Ramos (cell line): ENCODE measurements around the gene RAD50.

ENCODE experiments used
- in situ Hi-C: fragments of 300-500 bp; cut with MboI; formaldehyde crosslinking; loops from one replicate; pipeline ENCODE4 v1.14.3; 2022; ENCODE audit warnings: low sequenced_read_pairs; ENCODE audit not compliant: unreplicated experiment

Gene RAD50

DNA sequence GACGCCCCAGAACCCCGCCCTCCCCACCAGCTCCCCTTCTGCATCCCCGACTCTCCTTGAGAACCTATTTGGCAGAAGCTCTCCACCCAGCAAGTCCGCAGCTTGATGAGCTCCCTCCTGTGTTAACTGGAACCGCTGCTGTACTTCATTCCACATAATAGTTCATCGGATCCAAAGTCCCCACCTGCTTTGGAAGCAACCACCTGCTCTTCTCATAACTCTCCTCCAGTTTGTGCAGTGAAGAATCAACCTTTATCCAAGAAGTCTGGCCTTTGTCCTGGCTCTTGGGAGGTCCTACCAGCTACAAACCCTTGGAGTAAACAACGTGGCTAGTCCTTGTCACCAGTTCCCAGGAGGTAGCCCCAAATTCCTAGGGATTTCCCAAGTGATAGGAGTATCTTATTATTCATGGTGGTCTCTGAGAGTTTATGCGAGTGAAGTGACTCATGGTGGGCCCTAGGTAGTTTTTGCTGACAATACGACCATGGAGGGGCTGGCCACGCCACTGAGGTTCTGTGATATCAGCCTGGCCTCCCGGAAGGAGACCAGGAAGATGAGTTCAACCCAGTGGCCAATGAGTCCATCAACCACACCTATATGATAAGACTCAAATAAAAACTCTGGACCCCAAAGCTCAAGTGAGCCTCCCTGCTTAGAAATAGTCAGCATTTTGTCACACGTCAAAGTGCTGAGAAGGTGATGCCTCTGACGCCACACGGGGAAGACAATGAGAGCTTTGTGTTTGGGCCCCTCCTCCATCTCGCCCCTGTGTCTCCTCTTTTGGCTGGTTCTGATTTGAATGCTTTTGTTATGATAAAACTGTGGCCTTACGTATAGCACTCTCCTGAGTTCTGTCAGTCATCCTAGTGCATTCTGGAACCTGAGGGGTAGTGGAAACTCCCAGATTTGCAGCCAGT is 113.4 kb downstream of the RAD50 start:
- in situ Hi-C loops, result no loop called here

DNA sequence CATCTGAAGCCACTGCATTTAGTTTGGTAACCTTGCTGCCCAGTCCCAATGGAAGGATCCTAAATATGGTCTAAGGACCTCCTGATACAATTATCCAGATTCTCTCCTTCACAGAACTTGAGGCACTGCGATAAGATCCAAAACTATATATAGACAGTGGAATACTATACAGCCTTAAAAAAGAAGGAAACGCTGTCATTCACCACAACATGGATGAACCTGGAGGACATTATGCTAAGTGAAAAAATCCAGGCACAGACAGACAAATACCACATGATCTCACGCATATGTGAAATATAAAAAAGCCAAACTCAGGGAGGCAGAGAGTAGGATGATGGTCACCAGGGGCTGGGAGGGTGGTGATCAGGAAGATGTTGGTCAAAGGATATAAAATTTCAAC is 114.2 kb downstream of the RAD50 start:
- in situ Hi-C loops, result no loop called here

DNA sequence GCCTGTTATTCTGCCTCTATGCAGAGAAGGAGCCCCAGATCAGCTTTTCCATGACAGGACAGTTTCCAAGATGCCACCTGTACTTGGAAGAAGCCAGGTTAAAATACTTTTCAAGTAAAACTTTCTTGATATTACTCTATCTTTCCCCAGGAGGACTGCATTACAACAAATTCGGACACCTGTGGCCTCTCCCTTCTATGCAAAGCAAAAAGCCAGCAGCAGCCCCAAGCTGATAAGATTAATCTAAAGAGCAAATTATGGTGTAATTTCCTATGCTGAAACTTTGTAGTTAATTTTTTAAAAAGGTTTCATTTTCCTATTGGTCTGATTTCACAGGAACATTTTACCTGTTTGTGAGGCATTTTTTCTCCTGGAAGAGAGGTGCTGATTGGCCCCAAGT is 116.7 kb downstream of the RAD50 start:
- in situ Hi-C loops, result no loop called here

DNA sequence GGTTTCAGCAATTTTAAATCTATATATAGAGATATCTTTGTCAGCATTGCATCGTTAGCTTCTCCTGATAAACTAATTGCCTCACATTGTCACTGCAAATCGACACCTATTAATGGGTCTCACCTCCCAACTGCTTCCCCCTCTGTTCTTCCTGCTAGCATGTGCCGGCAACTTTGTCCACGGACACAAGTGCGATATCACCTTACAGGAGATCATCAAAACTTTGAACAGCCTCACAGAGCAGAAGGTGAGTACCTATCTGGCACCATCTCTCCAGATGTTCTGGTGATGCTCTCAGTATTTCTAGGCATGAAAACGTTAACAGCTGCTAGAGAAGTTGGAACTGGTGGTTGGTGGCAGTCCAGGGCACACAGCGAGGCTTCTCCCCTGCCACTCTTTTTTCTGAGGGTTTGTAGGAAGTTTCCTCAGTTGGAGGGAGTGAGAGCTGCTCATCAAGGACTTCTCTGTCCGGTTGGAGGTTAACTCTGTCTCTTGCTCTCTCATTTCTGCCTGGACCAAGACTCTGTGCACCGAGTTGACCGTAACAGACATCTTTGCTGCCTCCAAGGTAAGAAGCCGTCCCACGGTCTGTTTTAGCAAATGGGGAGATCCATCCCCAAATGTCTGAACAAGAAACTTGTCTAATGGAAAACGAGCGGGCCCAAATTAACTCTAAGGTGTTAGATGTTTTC is 117.3 kb downstream of the RAD50 start, which contains the start of gene IL4:
Gene IL4 (plus strand): TSS at position 51 of the 692 bp plus-strand sequence. CDS start 62 bp downstream, at position 113.
- in situ Hi-C loops, result no loop called here

DNA sequence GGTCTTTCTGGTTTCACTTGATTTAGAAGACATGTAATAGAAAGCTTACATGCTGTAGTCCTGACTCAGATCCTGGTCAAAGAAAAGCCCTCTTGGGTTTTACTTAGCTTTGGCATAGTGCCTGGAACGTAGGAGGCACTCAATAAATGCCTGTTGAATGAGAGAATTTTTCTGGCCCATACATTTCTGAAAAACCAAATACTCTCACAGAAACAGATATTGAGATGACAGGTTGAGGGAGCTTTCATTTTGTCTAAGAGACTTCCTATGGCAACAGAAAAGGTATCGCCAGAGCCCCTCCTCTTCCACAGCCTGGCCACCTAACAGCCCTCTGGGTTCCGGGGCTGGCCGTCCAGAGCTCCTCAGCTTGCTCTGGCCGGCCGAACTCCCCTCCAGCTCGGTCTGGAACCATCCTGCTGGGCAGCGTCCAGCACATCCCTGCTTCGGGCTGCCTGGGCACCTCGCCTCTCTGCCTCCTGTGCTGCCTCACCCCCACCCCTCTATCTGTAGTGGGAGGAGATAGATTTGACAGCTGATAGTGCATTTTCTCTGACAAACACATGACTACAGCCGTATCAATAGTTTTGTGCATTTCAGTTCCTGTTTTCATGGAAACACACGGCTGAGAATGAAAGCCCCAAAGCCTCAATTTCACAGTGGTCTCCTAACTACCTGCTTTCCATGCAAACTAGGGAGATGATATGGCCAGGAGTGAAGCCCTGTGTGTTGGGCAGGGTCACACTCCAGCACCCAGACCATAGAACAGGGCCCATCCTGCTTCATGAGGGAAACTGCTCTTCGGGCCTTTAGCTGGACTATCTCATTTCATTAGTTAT is 118.1 kb downstream of the RAD50 start:
- in situ Hi-C loops, result no loop called here

DNA sequence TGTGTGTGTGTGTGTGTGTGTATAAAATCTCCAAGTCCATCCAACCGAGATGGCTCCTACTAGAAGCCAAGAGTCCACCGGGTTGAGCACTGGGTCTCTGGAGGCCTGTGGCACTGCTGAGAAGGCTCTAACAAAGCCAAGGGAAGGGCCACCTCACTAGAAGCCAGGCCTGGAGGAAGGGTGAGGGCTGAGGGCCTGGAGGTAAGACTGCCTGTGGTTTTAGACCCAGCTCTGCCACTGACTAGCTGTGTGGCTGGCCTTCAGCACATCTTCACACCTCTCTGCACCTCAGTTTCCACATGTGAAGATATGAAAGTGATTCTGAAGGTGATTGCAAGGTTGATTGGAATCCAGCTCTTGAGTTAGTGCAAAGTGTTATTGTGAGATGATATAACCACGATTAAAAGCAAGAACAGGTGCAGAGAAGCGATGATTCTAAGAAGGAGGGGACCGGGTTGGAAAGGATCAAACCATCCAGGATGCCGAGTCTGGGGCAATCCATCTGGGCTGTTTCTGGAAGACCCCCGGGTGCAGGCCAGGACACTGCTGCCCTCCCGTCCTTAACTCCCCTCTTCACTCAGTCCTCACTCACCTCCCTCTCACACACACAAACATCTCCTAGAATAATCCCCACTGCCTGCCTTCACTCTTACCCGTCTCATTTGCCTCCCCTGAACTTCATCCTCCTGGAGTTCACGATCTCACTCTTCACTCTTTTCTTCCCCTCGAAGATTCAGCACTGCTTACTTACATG is 119.3 kb downstream of the RAD50 start:
- in situ Hi-C loops, result no loop called here

DNA sequence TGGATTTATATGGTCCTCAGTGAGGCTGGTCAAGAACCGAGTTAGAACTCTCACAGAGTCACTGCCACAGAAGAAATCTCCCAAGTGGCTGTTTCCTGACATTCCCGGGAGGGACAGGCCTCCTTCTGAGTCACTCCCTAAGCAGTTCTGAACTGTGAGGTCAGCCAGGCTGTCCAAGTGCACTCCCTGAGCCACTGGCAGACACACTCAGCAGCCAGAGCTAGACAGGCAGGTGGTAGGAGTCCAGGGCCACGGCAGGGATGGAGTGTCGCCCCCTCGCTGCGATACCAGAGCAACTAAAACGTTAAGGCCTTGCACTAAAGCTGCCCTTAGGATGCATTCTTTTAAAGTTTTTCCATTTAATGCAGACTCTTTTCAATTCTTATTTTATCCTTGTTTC is 120.4 kb downstream of the RAD50 start:
- in situ Hi-C loops, result no loop called here

DNA sequence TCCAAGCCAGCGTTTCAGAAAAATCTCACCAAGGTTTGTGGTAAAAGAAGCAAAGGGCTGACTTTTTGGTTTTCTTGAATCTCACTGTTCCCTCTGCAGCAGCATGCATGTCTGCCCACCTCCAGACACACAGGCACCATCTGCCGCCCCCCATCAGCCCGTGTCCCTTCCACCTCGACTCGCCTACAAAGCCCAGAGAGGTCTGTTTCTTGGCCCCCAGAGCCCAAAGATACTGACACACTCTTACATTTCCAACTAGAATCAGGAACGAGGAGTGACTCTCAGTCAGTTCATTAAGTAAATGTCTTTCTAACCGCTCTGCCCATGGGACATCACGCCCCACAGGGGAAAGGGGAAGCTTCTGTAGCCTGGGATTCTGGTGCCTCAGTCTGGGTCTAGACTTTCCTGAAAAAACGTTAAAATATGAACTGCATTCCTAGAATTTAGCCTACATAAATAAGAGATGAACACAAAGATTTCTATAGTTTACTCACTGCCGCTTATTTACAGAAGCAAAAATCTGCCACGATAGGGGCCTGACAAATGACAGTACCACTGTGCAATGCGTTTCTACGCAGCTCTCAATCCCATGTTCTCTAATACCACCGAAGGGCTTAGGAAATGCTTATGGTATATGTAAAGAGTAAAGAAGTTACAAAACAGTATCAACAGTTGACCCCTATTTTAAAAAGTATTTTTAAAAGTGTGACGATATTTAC is 121.1 kb downstream of the RAD50 start:
- in situ Hi-C loops, result no loop called here

DNA sequence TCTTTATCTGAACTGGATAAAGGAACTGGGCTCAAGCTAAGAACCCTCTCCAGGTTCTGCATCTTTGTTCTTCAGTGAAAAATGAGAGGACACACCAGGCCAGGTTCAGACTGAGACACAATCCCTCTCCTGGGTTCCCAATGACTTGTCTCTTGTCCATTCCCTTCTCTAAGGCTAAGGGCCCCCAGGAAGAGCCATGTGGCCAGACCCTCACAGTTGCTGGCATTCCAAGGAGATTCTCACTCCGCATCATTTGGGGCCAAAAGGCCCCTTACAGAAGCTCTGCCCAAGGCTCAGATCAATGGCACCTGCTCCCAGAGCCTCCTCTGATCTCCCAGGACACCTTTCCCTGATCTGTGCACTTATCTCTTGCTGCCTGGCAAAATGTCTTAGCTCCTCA is 122.0 kb downstream of the RAD50 start:
- in situ Hi-C loops, result no loop called here

DNA sequence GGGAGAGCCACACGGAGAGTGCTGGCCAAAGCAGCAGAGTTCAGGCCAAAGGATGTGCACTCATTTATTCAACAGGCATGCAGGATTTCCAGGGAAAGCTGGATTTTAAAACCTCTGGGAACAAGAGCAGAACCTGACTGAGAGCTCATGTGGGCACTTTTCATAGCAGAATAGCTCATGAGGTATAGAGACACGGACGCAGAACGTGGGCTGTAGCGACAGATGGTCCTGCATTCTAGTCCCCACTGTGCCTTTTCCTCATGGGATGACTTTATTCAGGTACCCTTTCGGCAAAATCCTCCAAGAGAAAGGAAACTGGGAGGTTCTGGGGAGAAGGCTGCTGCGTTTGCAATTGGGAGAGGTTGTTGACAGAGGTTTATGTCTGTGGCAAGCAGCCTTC is 122.4 kb downstream of the RAD50 start:
- in situ Hi-C loops, result no loop called here

DNA sequence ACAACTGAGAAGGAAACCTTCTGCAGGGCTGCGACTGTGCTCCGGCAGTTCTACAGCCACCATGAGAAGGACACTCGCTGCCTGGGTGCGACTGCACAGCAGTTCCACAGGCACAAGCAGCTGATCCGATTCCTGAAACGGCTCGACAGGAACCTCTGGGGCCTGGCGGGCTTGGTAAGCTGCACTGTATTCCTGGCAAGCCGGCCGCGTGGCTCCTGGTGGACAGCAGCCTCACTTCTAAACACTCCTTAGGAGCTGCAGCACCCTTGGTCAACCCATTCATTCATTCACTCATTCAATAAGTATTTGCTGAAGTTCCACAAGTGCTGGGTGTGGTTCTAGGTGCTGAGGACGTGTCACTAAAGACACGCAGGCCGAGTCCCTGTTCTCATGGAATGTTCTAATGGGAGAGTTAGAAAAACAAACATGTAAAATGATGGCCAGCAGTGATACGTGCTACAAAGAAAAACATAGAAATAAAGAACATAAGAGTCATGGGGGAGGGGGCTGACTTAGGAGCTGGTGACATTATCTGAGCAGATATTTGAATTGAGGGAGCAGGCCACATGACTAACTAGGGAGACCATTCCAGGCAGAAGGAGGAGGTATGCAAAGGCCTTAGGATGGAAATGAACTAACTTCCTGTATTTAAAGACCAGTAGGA is 123.1 kb downstream of the RAD50 start:
- in situ Hi-C loops, result loop anchor here (10.0 kb wide), 1 partner anchor 265 kb away; no protein-coding TSS in a partner anchor

DNA sequence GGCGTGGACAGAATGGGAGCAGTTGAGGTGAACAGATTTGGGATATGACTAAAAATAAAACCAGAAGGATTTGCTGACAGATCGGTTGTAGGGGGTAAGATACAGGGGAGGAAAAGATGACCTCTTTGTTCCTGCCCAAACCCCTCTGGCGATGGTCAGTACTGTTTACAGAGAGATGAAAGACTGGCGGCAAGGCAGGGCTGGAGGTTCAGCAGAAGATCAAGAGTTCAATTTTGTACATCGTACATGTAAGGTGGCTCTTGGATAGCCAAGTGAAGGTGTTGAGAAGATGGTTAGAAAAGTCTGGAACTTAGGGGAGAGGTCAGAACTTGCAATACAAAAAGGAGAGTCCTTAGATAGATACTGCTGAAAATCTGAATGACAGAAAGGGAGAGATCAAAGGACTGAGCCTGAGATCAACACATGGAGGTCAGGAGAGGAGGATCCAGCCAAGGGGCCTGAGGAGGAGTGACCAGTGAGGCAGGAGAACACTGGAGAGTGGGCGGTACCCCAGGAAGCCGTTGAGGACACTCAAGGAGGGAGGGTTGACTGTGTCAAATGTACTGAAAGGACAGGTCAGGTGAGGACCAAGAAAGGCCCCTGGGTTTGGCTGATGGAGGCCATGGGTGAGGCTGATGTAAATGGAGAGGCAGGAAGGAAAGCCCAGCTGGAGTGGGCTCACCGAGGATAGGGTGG is 124.2 kb downstream of the RAD50 start:
- in situ Hi-C loops, result loop anchor here (10.0 kb wide), 1 partner anchor 266 kb away; no protein-coding TSS in a partner anchor

DNA sequence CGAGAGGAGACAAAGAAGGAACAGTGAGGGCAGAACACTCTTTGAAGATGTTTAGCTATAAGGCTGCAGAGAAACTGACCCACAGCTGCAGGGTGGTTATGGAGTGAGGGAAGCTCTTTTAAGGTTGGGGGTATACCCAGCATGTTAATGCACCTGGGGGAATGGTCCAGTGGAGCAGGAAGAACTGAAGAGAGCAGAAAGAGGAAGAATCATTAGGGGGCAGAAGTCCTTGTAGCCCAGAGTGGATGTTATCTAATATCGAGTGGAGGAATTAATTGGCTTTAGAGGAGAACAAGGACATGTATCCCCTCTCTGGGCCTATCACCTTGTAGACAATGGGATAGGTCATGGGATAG is 124.7 kb downstream of the RAD50 start:
- in situ Hi-C loops, result loop anchor here (10.0 kb wide), 1 partner anchor 267 kb away; no protein-coding TSS in a partner anchor

DNA sequence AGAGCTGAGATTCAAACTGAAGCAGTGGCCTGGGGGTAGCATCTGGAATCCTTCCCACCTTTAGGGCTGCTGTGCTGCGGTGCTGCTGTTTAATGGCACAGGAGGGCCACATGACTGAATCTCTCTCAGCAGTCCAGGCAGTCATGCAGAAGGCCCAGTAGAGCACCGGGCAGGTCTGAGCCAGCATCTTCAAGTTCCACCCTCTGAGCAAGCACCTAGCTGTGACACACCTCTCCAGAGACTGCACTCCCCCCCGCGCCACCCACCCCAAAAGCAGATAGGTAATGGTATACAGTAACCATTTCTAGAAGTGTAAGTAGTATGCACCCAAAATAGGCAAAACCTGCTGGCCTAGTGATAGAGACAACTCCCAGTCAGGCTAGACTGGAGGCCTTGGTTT is 125.2 kb downstream of the RAD50 start:
- in situ Hi-C loops, result loop anchor here (10.0 kb wide), 1 partner anchor 267 kb away; no protein-coding TSS in a partner anchor

DNA sequence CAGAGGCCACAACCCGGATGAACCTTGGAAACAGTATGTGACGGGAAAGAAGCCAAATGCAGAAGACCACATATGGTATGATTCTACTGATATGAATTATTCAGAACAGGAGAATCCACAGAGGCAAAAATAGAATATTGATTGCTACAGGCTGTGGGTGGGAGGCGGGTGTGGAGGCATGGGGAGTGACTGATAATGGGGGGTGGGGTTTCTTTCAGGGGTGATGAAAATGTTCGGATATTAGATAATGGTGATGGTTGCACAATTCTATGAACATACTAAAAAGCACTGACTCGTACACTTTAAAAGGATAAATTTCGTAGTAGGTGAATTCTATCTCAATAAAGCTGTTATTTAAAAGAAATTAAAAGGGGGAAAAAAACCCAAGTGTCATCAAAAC is 127.7 kb downstream of the RAD50 start:
- in situ Hi-C loops, result loop anchor here (10.0 kb wide), 1 partner anchor 270 kb away; no protein-coding TSS in a partner anchor

DNA sequence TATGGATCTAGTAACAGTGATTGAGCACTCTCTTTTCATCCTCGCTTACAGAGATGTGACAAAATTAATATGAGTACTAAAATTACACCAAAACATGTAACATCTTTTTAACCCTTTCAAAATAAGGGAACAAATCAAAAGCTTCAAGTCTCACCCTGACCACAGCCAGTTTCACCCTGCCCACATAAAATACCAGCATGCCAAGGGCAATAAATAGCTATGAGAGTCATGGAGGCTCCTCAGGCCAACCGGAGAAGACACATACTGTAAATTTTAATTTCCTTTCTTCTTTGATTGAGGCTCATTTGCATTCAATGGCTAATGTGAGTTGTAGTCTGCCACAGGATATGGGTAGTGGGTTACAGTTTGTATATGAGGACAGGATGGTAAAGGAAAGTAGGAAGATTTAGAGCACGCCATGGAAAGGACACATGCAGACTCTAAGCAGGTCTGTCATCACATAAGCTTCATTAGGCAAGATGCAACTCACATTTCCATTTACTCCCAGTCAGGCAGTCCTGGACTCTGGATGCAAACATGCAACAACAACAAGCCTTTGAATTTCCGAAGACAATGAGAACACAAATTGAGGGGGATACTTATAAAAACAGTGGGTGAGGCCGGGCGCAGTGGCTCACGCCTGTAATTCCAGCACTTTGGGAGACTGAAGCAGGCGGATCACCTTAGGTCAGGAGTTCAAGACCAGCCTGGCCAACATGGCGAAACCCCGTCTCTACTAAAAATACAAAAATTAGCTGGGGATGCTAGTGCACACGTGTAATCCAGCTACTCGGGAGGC is 128.3 kb downstream of the RAD50 start:
- in situ Hi-C loops, result loop anchor here (10.0 kb wide), 1 partner anchor 270 kb away; no protein-coding TSS in a partner anchor

DNA sequence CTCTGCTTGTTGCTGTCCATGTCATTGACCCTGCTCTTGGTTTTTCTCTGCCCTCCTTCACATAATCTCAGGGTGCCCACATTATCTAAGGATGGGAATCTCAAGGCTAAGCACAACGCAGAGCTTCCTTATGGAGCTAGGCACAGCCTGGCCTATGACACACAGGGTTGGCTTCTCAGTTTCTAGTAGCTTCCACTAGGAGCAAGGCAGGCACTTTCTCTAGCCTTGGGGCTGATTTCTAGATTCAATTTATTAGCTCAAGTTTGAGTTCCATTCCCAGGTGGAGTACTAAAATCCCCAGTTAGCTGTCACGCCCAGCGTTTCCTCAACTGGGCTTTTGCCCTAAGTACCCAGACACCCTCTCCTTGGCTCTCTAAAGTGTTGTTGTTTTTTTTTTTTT is 129.4 kb downstream of the RAD50 start:
- in situ Hi-C loops, result loop anchor here (10.0 kb wide), 1 partner anchor 271 kb away; no protein-coding TSS in a partner anchor
